GM06990 (cell line): ENCODE data around the gene LRMDA.

Experiments used
- DNase-seq: peaks from one replicate; pipeline ENCODE4 v3.0.0-alpha.2; 2011; ENCODE audit not compliant: insufficient read length; ENCODE audit errors: extremely low read depth
- H3K27me3 ChIP-seq: replicated peaks from 2 replicates; pipeline ENCODE4 v1.6.0; 2011; ENCODE audit warnings: low read length; ENCODE audit not compliant: control insufficient read depth, insufficient read depth
- H3K36me3 ChIP-seq: 2 replicates; pipeline ENCODE4 v1.5.1; 2011; ENCODE audit warnings: low read length; ENCODE audit not compliant: control insufficient read depth, insufficient read depth
- H3K4me3 ChIP-seq: replicated peaks from 2 replicates; pipeline ENCODE4 v1.5.1; 2011; ENCODE audit warnings: low read depth, mild to moderate bottlenecking, control low read depth, low read length
- TF ChIP-seq, protein P1 (sequence below): IDR thresholded peaks from 2 replicates; pipeline ENCODE4 v1.5.1; 2011; ENCODE audit warnings: low read length, control low read depth, mild to moderate bottlenecking, inconsistent platforms; ENCODE audit not compliant: insufficient read depth, poor library complexity, severe bottlenecking

The LRMDA gene

DNA sequence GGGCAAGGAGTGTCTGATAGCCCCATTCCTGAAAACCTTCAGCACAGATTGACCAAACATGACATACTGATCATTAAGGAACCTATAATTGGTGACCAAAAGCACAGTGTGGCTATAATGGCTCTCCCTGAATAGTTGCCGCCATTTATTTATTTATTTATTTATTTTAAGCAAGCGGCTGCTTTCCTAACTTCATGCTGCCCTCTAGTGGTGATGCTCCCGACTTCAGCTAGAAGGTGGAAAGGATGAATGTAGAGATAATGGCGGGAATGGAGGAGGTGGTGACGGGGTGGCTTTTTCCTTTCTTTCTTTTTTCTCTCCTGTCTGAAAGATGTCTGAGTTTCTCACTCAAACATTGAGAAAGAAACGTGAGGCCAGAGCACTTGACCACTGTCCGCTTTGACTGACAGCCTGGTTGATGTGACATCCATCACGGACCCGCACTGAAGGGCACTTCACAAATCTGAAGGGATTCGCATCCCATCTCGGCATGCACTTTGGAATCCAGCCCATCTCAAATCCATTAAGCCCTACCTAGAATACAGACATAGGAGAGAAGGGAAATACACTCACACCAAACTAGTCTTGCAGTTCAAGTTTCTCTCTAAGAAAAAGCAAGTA lies 1116.0 kb downstream of the LRMDA start:
- Histone ChIP-seq H3K36me3 (no peaks in the 10 kb centered on the region), H3K4me3 (no peak overlapping the region), H3K27me3 (no peaks in the 10 kb centered on the region)
- TF ChIP-seq, protein P1, sequence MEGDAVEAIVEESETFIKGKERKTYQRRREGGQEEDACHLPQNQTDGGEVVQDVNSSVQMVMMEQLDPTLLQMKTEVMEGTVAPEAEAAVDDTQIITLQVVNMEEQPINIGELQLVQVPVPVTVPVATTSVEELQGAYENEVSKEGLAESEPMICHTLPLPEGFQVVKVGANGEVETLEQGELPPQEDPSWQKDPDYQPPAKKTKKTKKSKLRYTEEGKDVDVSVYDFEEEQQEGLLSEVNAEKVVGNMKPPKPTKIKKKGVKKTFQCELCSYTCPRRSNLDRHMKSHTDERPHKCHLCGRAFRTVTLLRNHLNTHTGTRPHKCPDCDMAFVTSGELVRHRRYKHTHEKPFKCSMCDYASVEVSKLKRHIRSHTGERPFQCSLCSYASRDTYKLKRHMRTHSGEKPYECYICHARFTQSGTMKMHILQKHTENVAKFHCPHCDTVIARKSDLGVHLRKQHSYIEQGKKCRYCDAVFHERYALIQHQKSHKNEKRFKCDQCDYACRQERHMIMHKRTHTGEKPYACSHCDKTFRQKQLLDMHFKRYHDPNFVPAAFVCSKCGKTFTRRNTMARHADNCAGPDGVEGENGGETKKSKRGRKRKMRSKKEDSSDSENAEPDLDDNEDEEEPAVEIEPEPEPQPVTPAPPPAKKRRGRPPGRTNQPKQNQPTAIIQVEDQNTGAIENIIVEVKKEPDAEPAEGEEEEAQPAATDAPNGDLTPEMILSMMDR = peak; percentile 69
- DNase-seq = peak; percentile 20

DNA sequence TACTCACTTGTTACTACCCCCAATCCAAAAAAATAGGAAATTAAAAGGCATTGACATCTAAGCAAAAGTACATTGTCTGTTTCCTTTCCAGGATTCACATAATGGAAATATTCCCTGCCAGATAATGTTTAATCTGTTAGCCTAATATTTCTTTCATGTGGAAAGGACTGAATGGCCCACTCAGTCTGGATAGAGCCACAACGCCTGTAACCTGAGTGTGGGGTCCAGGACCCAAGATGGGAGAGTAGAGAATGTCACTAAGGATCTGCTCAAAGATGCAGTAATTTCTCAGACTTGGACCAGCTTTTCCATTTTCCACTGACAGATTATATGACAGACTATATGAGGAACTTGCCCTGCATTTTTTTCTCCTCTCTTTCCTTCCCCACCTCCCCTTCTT lies 1117.3 kb downstream of the LRMDA start:
- no peaks in the 10 kb centered on the region for H3K27me3 ChIP-seq
- H3K36me3 ChIP-seq = no peaks in the 10 kb centered on the region
- TF ChIP-seq, protein P1 = no peak
- no peak overlapping the region for H3K4me3 ChIP-seq
- DNase-seq = no peak

- DNase-seq = no peak
- no peaks in the 10 kb centered on the region for H3K27me3 ChIP-seq
- H3K4me3 ChIP-seq = no peak overlapping the region
- no peaks in the 10 kb centered on the region for H3K36me3 ChIP-seq
- TF ChIP-seq, protein P1 = no peak
Observed at GRCh38 chr10:76549171-76549570, 1117.7 kb downstream of the LRMDA start.

GRCh38 chr10:76550806-76551205 lies 1119.4 kb downstream of the LRMDA start:
- no peak overlapping the region for H3K4me3 ChIP-seq
- TF ChIP-seq, protein P1 = no peak
- no peaks in the 10 kb centered on the region for H3K36me3 ChIP-seq
- no peak for DNase-seq
- no peaks in the 10 kb centered on the region for H3K27me3 ChIP-seq

- no peak overlapping the region for H3K4me3 ChIP-seq
- no peak for DNase-seq
- TF ChIP-seq, protein P1 = no peak
- H3K36me3 ChIP-seq = no peaks in the 10 kb centered on the region
- no peaks in the 10 kb centered on the region for H3K27me3 ChIP-seq
Observed at GRCh38 chr10:76552091-76552873, 1120.9 kb downstream of the LRMDA start.
